NCI-H748 treated with DMSO at 0.1 percent for 48 hours (cell line): ENCODE measurements around the gene ZNF492.
"Not testable (repeated sequence)": the region's sequence is repeated elsewhere in the genome, so short reads cannot be mapped to it uniquely, and the experiment has no call there.

Experiments
- DNase-seq: peaks from one replicate; lab custom pipeline; 2025; lab: John Stamatoyannopoulos, UW

ZNF492 gene

GRCh38 chr19:22633706-22634449, at the start of gene ZNF492:
ZNF492 (plus strand) TSS chr19:22634324; CDS start chr19:22653400, 19,076 bp downstream.
- not testable (repeated sequence) for DNase-seq

- no peak for DNase-seq
These were observed 38.7 kb upstream of the ZNF492 start for GRCh38 chr19:22595422-22595821.

GRCh38 chr19:22595918-22596341, 38.2 kb upstream of the ZNF492 start:
- no peak for DNase-seq

DNA sequence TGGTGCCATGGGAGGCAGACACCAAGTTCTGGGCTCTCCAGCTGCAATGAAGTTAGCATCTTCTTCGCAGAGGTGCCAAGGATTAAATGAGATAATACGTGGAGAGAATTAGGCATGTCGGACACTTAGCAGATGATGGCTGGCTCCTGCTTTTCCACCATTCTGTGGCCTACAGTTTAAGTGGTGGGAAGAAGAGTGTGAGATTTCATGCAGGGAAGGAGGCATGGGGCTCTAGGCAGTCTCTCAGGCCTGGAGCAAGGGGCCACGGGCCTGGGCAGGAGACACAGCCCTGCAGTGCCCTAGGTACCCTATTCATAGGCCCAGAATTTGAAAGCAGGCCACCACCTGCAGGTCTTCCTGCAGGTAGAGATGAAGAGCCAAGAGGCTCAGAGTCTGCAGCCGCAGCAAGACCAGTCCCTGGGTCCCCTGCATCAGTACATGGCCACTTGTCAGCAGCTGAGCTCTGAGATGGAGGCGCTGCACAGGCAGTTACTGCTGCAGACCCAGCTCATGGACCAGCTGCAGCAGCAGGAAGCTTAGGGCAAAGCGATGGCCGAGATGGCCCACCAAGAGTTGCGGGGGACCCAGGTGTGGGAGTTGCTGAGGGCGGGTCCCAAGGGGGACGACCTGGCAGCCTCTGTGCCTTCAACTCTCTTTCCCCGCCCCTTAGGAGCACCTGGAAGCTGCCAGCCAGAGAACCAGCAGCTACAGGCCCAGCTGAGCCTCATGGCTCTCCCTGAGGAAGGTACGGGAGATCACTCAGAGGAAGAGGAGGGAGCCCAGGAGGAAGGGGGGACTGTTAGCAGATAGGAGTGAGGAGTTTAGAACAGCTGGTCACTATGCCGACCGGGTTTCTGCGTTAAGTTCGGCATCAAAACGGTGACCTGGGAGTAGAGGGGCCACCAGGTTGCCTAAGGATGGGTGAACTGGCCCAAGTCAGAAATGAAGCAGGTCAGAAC, 33.2 kb upstream of the ZNF492 start:
- no peak for DNase-seq

DNA sequence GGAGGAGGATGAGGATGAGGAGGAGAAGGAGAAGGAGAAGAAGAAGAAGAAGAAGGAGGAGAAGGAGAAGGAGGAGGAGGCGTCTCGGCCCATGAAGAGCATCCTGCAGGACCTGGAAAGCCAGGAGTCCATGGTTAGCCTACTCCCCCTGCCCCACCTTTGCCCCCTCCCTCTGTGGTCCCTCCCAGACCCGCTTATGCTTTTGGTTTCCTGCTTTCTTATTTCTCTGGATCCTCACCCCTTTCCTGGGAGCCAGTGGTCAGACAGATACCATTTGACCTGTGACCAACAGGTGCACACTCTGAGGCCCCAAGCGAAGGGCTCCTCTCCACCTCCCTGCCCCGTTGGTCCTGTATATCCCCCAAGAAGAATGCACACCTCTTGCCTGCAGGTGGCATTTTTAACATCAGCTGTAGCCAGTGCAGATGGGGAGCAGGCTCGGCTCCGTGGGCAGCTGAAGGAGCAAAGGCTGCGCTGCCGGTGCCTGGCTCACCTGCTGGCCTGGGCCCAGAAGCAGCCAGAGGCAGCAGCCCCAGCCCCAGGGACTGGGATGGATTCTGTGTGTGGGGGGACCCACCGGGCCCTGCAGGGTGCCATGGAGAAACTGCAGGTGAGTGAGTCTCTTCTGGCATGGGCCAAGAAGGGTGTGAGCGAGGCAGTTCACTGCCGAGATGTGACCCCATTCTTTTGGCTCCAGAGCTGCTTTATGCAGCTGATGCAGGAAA, 32.1 kb upstream of the ZNF492 start:
- DNase-seq: no peak

DNA sequence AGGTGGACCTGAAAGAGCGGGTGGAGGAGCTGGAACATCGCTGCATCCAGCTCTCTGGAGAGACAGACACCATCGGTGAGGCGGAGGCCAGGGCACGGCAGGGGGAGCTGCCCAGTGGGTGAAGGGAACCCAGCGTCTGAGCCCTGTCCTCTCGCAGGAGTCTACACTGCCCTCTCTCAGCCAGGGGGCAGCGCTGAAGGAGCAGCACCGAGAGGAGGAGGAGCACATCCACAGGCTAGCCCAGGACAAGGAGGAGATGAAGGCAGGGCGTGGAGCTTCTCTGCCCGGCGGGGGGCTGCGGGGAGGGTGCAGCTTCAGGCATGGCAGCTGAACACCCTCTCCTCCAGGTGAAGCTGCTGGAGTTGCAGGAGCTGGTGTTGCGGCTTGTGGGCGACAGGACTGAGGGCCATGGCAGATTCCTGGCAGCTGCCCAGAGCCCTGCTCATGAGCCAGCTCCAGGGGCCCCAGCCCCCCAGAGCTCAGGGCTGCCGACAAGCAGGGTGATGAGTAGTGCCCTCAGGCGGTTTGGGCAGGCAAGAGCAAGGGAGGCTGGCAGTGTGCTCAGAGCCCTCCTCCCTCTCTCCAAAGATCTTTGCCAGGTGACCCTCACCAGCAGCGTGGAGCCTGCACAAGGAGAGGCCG, 31.4 kb upstream of the ZNF492 start:
- no peak for DNase-seq

GRCh38 chr19:22603518-22604440, 30.3 kb upstream of the ZNF492 start:
- no peak for DNase-seq

GRCh38 chr19:22604571-22605274, 29.4 kb upstream of the ZNF492 start:
- DNase-seq: no peak

DNA sequence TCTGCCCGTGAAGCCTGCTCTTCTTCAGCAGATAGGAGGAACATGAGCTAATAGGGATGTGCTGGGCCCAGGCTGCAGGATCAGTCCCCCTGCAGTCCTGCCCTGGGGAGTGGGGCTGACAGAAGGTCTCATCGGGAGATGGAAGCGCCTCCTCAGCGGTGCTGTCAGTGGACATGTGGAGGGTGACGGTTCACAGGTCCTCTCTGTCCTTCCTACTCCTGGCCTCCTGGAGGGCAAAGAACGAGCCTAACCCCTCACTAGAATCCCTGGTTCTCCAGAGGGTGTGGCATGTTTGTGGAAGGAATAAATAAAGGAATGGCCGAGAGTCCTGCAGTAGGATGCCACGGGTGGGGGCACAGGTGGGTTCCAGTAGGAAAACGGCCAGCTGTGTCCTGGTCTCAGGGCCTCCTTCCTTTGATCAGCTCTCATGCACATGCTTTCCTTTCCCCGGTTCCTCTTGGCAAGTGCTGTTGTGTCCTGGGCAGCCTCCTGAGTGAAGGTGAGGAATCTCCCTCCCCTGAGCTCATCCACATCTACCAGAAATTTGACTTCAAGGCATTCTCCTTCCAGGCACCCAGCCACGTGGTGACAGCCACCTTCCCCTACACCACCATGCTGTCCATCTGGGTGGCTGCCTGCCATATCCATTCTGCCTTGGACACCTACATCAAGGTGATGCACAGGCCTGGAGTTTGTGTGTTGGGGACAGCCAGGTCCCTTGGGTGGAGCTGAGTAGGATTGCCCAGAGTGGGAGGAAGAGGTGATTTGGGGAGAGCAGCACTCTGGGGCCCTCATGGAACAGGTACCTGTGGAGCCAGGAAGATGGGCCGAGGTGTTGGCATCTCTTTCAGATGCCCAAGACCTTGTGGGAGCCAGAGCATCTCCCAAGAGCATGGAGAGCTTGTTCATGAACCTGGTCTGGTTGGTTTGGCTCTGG, 28.6 kb upstream of the ZNF492 start:
- no peak for DNase-seq

DNA sequence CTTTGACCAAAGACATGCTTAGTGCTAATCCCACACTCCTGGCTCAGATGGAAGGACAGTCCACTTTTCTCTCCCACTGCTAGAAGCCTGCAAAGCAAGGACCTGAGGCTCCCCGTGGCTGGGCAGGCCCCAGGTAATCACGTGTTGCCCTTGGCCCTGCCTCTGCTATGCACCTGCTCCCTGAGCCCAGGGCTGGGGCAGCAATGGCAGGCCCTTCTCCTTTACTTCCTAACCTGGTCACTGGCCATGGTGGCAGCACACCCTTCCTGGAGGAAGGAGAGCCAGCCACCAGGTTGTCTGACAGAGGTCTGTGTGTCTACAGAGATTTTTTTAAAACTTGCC, 27.9 kb upstream of the ZNF492 start:
- DNase-seq: no peak

DNA sequence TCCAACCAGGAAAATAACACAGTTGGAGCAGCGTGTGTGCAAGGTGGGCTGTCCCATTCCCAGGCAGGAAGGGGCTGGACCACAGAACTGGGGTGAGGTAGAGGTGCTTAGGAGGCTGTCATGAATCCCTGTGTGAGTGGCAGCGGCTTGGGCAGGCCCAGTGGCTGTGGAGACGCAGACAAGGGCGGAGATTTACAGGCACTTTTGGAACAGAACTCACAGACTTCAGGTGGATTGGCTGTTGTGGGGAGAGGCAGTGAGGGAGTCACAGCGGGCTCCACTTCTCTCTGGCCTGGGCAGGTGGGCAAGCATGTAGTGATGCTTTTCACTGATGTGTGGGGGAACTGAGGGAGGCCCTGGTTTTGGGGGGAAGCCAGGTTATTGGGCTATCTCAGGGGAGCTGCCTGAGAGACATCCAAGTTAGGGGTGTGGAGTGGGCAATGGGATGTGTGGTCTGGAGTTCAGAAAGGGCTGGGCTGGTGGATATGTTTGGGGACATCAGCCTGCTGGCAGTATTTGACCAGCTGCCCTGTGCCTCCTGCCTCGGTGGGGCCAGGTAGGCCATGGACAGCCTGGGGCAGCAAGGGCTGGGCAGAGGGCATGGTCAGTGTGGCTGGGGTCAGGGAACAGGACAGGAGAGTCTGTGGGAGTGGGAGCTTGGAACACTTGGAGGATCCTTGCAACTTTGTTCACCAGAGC, 27.0 kb upstream of the ZNF492 start:
- DNase-seq: no peak

DNA sequence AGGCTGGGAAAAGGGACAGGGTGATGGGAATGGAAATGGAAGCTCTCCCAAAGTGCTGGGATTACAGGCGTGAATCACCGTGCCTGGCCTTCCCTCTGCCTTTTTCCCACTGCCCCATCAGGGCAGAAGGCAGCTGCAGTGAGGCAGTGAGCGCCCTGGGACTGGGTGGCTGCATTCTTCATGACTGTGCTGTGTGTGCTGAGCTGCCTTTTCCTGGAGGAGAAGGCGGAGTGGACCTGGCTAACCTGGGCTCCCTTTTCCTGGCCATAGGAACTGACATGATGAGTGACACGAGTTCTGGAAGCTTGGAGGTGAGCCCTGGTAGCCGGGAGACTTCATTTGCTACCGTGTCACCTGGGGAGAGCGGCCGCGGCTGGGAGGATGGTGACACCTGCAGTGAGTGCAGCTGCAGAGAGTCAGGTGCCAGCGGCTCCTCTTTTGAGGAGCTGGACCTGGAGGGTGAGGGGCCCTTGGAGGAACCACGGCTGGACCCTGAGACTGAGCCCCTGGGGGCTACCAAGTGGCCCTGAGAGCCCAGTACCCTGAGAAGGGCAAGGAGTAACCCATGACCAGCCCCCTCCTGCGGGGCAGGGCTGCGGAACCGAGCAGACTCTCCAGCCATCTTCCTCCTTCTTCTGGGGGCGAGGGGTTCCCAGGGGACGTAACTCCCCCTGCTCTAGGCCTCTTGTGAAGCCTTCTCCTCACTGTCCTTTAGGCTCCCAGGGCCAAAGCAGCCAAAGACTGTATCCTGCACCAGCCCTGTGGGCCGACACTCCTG, 26.3 kb upstream of the ZNF492 start:
- no peak for DNase-seq

DNA sequence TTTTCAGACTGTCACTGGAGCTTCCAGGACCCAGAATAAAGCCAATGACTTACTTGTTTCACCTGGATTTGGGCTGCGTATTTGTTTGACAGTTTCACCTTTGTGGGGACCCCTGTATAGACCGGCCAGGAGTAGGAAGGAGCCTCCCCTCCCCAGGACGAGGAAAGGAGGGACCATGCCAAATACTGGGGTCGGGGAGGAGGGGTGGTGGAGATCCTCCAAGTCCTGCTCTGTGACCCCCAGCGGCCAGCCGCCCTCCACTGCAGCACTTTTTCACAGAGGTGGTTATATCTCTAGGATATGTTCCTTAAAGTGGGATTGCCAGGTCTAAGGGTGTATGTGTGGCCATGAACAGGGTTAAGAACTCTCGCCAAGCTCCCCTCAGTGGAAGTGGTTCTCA, 25.7 kb upstream of the ZNF492 start:
- DNase-seq: no peak

- DNase-seq: no peak
These were observed 24.5 kb upstream of the ZNF492 start for GRCh38 chr19:22609630-22610029.

DNA sequence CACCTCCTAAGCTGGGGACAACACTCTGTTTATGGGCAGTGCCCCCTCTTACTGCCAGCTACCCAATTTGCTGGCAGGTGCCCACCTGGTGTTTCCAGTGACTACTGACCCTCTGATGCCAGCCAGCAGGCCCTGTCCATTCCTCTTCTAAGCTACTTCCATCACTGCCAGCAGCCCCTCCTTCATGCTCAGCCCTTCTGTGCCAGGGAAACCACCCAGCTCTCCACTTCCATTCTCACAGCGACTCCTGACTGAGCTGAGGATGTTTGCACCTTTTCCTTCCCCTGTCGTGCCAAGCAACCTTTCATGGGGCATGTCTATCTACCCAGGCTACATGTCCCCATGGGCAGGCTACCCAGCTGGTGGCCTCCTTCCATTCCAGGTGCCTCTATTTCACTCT, 24.0 kb upstream of the ZNF492 start:
- no peak for DNase-seq

- no peak for DNase-seq
These were observed 21.8 kb upstream of the ZNF492 start for GRCh38 chr19:22612316-22612715.

DNA sequence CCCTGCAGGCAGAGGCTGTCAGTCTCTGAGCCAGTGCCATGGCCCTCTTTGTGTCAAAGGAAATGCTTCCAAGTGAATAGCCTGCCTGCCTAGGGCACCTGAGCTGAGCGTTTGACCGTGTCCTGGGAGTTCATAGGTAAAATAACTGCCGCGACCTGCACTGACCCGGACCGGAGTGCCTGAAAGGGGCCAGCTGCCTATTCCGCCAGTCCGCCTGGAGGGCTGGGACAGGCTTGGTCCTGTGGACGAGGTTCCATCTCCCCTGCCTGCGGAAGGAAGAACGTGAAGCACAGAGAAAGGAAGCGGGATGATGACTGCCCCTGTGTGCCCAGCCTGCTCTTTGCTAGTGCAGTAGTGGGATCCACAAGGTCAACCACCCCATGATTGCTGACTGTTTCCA, 17.5 kb upstream of the ZNF492 start:
- no peak for DNase-seq

DNA sequence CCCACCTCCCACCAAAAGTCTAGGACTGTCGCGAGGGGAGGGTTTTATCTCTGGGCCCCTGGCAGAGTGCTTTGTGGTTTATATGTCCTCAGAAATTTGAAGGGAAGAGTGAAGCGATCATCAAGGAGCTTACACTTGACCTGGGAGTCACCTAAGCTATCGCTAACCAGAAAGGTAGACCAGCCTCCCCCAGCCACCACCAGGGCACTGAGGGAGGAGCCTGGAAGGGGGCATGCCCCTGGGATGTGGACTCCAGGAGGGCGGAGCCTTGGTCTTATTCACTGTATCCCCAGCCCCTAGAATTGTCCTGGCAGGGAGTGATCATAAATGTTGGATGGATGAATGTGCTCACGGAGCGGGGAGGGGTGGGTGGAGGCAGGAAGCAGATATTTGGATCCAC, 16.9 kb upstream of the ZNF492 start:
- DNase-seq: not testable (repeated sequence)
